A673 (cell line): ENCODE data around the gene TCHHL1.

Experiments used
- CTCF ChIP-seq: fragments of 300-800, 200-600 bp; sonication (generic); conservative IDR thresholded peaks from 2 replicates; pipeline ENCODE4 v1.5.1; 2017; ENCODE audit warnings: low read depth, mild to moderate bottlenecking, antibody characterized with exemption, low read length, moderate library complexity, mixed read lengths
- EZH2 ChIP-seq: fragments of 200-600 bp; sonication (generic); IDR thresholded peaks from 2 replicates; pipeline ENCODE4 v1.6.1; 2017; ENCODE audit warnings: borderline replicate concordance, low read depth, mild to moderate bottlenecking, mixed read lengths, antibody characterized with exemption, low read length; ENCODE audit not compliant: poor library complexity, severe bottlenecking

- no peak for TF ChIP-seq CTCF
- TF ChIP-seq EZH2, result no peak
Observed at GRCh38 chr1:152042030-152042429, 46.8 kb downstream of the TCHHL1 start.
